Suprapubic skin (tissue), 4 donors: Measurements from ENCODE around the gene NFE2L2. TPM values are rescaled to one million over a fixed set of nuclear protein-coding genes. Genes with fewer than 3 reads are reported as not detected.
"Not testable (repeated sequence)": the region's sequence is repeated elsewhere in the genome, so short reads cannot be mapped to it uniquely, and the experiment has no call there.

ENCODE experiments used
- DNase-seq, 2 donors: peaks; one replicate each; pipeline ENCODE4 v3.0.0-alpha.2; 2019; ENCODE audit warnings: low spot score in 2 of 2
- H3K27ac ChIP-seq: fragments of 200-600 bp; sonication (generic); one replicate; pipeline ENCODE4 v1.5.1; 2019
- H3K27me3 ChIP-seq: fragments of 200-600 bp; sonication (generic); one replicate; pipeline ENCODE4 v1.5.1; 2019
- H3K36me3 ChIP-seq: fragments of 200-600 bp; sonication (generic); one replicate; pipeline ENCODE4 v1.5.1; 2019
- H3K4me1 ChIP-seq: fragments of 200-600 bp; sonication (generic); one replicate; pipeline ENCODE4 v1.5.1; 2019
- H3K4me3 ChIP-seq: fragments of 200-600 bp; sonication (generic); one replicate; pipeline ENCODE4 v1.5.1; 2019; ENCODE audit warnings: mild to moderate bottlenecking
- H3K9me3 ChIP-seq: fragments of 200-600 bp; sonication (generic); one replicate; pipeline ENCODE4 v1.5.1; 2019
- CTCF ChIP-seq, 2 donors: fragments of 200-600 bp in 1 of 2; fragments of 450-650 bp in 1 of 2; sonication (generic) in 1 of 2; IDR thresholded peaks; one replicate each; pipeline ENCODE4 v1.5.1; 2016 to 2019; ENCODE audit warnings: antibody characterized with exemption in 2 of 2, mild to moderate bottlenecking in 1 of 2, moderate library complexity in 1 of 2
- EP300 ChIP-seq: sonication (generic); formaldehyde crosslinking; IDR thresholded peaks from one replicate; pipeline ENCODE4 v1.6.1; 2017; ENCODE audit warnings: antibody characterized with exemption
- POLR2A ChIP-seq, 2 donors: fragments of 450-650 bp; IDR thresholded peaks; one replicate each; pipeline ENCODE4 v1.6.1; 2017; ENCODE audit warnings: antibody characterized with exemption in 2 of 2, mild to moderate bottlenecking in 2 of 2, moderate library complexity in 2 of 2
- POLR2AphosphoS5 ChIP-seq, 3 donors: sonication (generic); formaldehyde crosslinking; IDR thresholded peaks; one replicate each; pipeline ENCODE4 v1.6.1; 2017; ENCODE audit warnings: antibody characterized with exemption in 3 of 3
- WGBS: methylation state at CpG from one replicate; pipeline ENCODE4 v1.1.5; 2018; 5-methylcytosine and 5-hydroxymethylcytosine counted together
- total RNA-seq, 4 donors: library from RNA; depleted of rRNA; stranded (reverse); fragments of >200 nt; gene quantifications; one replicate each; pipeline ENCODE4 v1.1.0, GENCODE V29; 2016

NFE2L2 gene
- total RNA-seq, 4 donors from 2014 or later = 130 to 180 (median 160) TPM

- Histone ChIP-seq H3K36me3 (no peaks in the 10 kb centered on the region), H3K4me3 (no peak overlapping the region), H3K4me1 (no peaks in the 10 kb centered on the region), H3K27me3 (no peaks in the 10 kb centered on the region), H3K9me3 (no peaks in the 10 kb centered on the region), H3K27ac (no peak overlapping the region)
- 58% methylated on average over 8 of the region's 8 CpGs for WGBS
- TF ChIP-seq POLR2AphosphoS5 (IDR thresholded peaks at IDR 0.05) (no peak), EP300 (no peak)
- DNase-seq = no peak
Measured at GRCh38 chr2:177187631-177188312, 76.8 kb downstream of the NFE2L2 start.

- not testable (repeated sequence) for H3K36me3 ChIP-seq, H3K27me3 ChIP-seq, H3K27ac ChIP-seq, DNase-seq, H3K4me3 ChIP-seq, H3K9me3 ChIP-seq, H3K4me1 ChIP-seq
- 88% methylated on average over 7 of the region's 7 CpGs for WGBS
Measured at GRCh38 chr2:177186038-177186437, 78.5 kb downstream of the NFE2L2 start.

- WGBS = 85% methylated on average over 1 of the region's 1 CpG
- TF ChIP-seq POLR2AphosphoS5 (IDR thresholded peaks at IDR 0.05) (no peak), CTCF (IDR thresholded peaks at IDR 0.05) (no peak), POLR2A (IDR thresholded peaks at IDR 0.05) (no peak)
- H3K9me3 ChIP-seq = no peaks in the 10 kb centered on the region
- no peaks in the 10 kb centered on the region for H3K36me3 ChIP-seq
- no peak overlapping the region for H3K4me3 ChIP-seq
- no peak overlapping the region for H3K27ac ChIP-seq
- H3K27me3 ChIP-seq = no peaks in the 10 kb centered on the region
- no peaks in the 10 kb centered on the region for H3K4me1 ChIP-seq
- DNase-seq = no peak
Measured at GRCh38 chr2:177184606-177185005, 79.9 kb downstream of the NFE2L2 start.

GRCh38 chr2:177183860-177184259 is 80.7 kb downstream of the NFE2L2 start:
- DNase-seq = no peak
- Histone ChIP-seq H3K9me3 (no peaks in the 10 kb centered on the region), H3K36me3 (no peaks in the 10 kb centered on the region), H3K27ac (no peak overlapping the region), H3K4me3 (no peak overlapping the region), H3K27me3 (no peaks in the 10 kb centered on the region), H3K4me1 (no peaks in the 10 kb centered on the region)
- TF ChIP-seq CTCF (IDR thresholded peaks at IDR 0.05) = no peak
- TF ChIP-seq EP300 = no peak
- TF ChIP-seq POLR2A (IDR thresholded peaks at IDR 0.05) = no peak
- no peak for TF ChIP-seq POLR2AphosphoS5 (IDR thresholded peaks at IDR 0.05)

Other genes starting within 250 kb of the NFE2L2 start
- gene HNRNPA3, start 51.9 kb downstream of the NFE2L2 start, total RNA-seq = 10 to 100 TPM; 37.8 to 99.9 (median 43.8) TPM
- gene AGPS, start 128.0 kb upstream of the NFE2L2 start, total RNA-seq = 10 to 100 TPM; 10.9 to 19.4 (median 13.9) TPM